Keratinocyte (primary cell): Measurements from ENCODE around the gene EP300. TPM values are rescaled to one million over a fixed set of nuclear protein-coding genes. Genes with fewer than 3 reads are reported as not detected.

Experiments
- DNase-seq: peaks from one replicate; pipeline ENCODE4 v3.0.0-alpha.2; 2011; ENCODE audit warnings: low read depth, missing footprints, low spot score
- FAIRE-seq: peaks from 2 replicates; lab custom pipeline; 2011; peaks lifted over from hg19 to GRCh38; lab: Jason Lieb, UNC
- H2AFZ ChIP-seq: 2 replicates; pipeline ENCODE4 v1.6.0; 2012; ENCODE audit warnings: low read length, control low read depth, inconsistent platforms; ENCODE audit not compliant: control insufficient read depth
- H3K27ac ChIP-seq: 2 replicates; pipeline ENCODE4 v1.5.1; 2011; ENCODE audit warnings: low read length; ENCODE audit not compliant: control insufficient read depth, insufficient read depth
- H3K27me3 ChIP-seq: 3 replicates; pipeline ENCODE4 v1.6.0; 2011; ENCODE audit warnings: low read length; ENCODE audit not compliant: control insufficient read depth, insufficient read depth; ENCODE audit errors: extremely low read depth
- H3K36me3 ChIP-seq, 2 experiments: 2 replicates in 1 of 2; 3 replicates in 1 of 2; pipeline ENCODE4 v1.5.1; 2011; ENCODE audit warnings: low read length in 2 of 2, mild to moderate bottlenecking in 1 of 2; ENCODE audit not compliant: control insufficient read depth in 2 of 2, insufficient read depth in 2 of 2; ENCODE audit errors: extremely low read depth in 1 of 2
- H3K4me1 ChIP-seq: 3 replicates; pipeline ENCODE4 v1.5.1; 2011; ENCODE audit warnings: low read length; ENCODE audit not compliant: control insufficient read depth, insufficient read depth; ENCODE audit errors: extremely low read depth
- H3K4me2 ChIP-seq: 3 replicates; pipeline ENCODE4 v1.6.0; 2011; ENCODE audit warnings: low read depth, low read length; ENCODE audit not compliant: control insufficient read depth, insufficient read depth; ENCODE audit errors: extremely low read depth
- H3K4me3 ChIP-seq, 3 experiments: fragments of 200-600 bp in 1 of 3; sonication (generic) in 1 of 3; 2 replicates in 2 of 3; 3 replicates in 1 of 3; pipeline ENCODE4 v1.5.1; 2011 to 2016; ENCODE audit warnings: low read length in 3 of 3, mild to moderate bottlenecking in 3 of 3, control low read depth in 2 of 3, inconsistent platforms in 1 of 3, low read depth in 1 of 3, mixed read lengths in 1 of 3, mixed run types in 1 of 3, moderate library complexity in 1 of 3; ENCODE audit not compliant: control insufficient read depth in 2 of 3, insufficient read depth in 2 of 3; ENCODE audit errors: extremely low read depth in 1 of 3
- H3K79me2 ChIP-seq: 2 replicates; pipeline ENCODE4 v1.6.0; 2012; ENCODE audit warnings: low read length; ENCODE audit not compliant: control insufficient read depth, insufficient read depth
- H3K9ac ChIP-seq: 3 replicates; pipeline ENCODE4 v1.6.0; 2011; ENCODE audit warnings: low read length; ENCODE audit not compliant: control insufficient read depth, insufficient read depth; ENCODE audit errors: extremely low read depth
- H3K9me1 ChIP-seq: 3 replicates; pipeline ENCODE4 v1.6.0; 2011; ENCODE audit warnings: low read length; ENCODE audit not compliant: control insufficient read depth, insufficient read depth; ENCODE audit errors: extremely low read depth
- H3K9me3 ChIP-seq: 2 replicates; pipeline ENCODE4 v1.5.1; 2012; ENCODE audit warnings: low read depth, low read length; ENCODE audit not compliant: control insufficient read depth
- H4K20me1 ChIP-seq: 3 replicates; pipeline ENCODE4 v1.6.0; 2011; ENCODE audit warnings: low read length; ENCODE audit not compliant: control insufficient read depth, insufficient read depth; ENCODE audit errors: extremely low read depth
- CTCF ChIP-seq, 3 experiments: IDR thresholded peaks in 1 of 3; conservative IDR thresholded peaks in 1 of 3; optimal IDR thresholded peaks in 1 of 3; 2 replicates in 2 of 3; 3 replicates in 1 of 3; pipeline versions ENCODE3 to v1.5.1; 2011; ENCODE audit warnings: low read length in 3 of 3, mild to moderate bottlenecking in 3 of 3, moderate library complexity in 2 of 3, control low read depth in 1 of 3, inconsistent platforms in 1 of 3; ENCODE audit not compliant: insufficient read depth in 2 of 3; ENCODE audit errors: extremely low read depth in 1 of 3
- EZH2 ChIP-seq: IDR thresholded peaks from one replicate; pipeline ENCODE4 v1.6.1; 2012; ENCODE audit warnings: inconsistent platforms, mild to moderate bottlenecking, low read length, moderate library complexity
- dilution Hi-C: fragments of 300-500 bp; cut with MboI; formaldehyde crosslinking; loops from one replicate; pipeline ENCODE4 v1.7.0; 2020; ENCODE audit warnings: low sequenced_read_pairs; ENCODE audit not compliant: extremely low pct_ligation_motif_present
- polyA plus RNA-seq, 5 experiments: library from polyadenylated mRNA; depleted of rRNA in 3 of 5; stranded (reverse) in 3 of 5; stranded (forward) in 1 of 5; unstranded in 1 of 5; fragments of >200 nt; gene quantifications; 1 replicate in 1 of 5; 2 replicates in 3 of 5; 3 replicates in 1 of 5; pipeline versions ENCODE4 v1.2.1 to v1.2.3, GENCODE V29; 2011 to 2012; ENCODE audit warnings: missing spikeins in 2 of 5, low read depth in 1 of 5, low replicate concordance in 1 of 5

Gene EP300
- polyA plus RNA-seq, 1 donor (not counting 4 experiments of a cell fraction or from before 2014, with no cell fraction given): 10.5 TPM

GRCh38 chr22:41181349-41182241, 89.2 kb downstream of the EP300 start:
- peak overlapping the region; percentile 52 for H3K27ac ChIP-seq
- no peak overlapping the region for H2AFZ ChIP-seq
- H3K4me2 ChIP-seq: peak overlapping the region; percentile 89
- dilution Hi-C loops: no loop called here
- peaks cover 17 to 25% of the 10 kb centered on the region in 2 experiments for H3K36me3 ChIP-seq
- H3K9ac ChIP-seq: no peak overlapping the region
- TF ChIP-seq EZH2: no peak
- no peak for TF ChIP-seq CTCF (optimal IDR thresholded peaks at IDR 0.05 in 1 of 3, IDR thresholded peaks at IDR 0.05 in 1 of 3, conservative IDR thresholded peaks at IDR 0.05 in 1 of 3; ENCODE audit: extremely low read depth in 1 of 3, insufficient read depth in 2 of 3, low read length in 3 of 3)
- H3K4me3 ChIP-seq: peak overlapping the region in 2 of 3 experiments; percentile 14 to 45
- H3K27me3 ChIP-seq: no peaks in the 10 kb centered on the region
- H3K79me2 ChIP-seq: no peaks in the 10 kb centered on the region
- no peaks in the 10 kb centered on the region for H4K20me1 ChIP-seq
- peaks cover 12% of the 10 kb centered on the region for H3K4me1 ChIP-seq
- no peaks in the 10 kb centered on the region for H3K9me3 ChIP-seq
- no peak for DNase-seq
- peak; percentile 80 for FAIRE-seq
- no peaks in the 10 kb centered on the region for H3K9me1 ChIP-seq

- Histone ChIP-seq H3K4me2 (no peak overlapping the region), H3K4me1 (peaks cover 12% of the 10 kb centered on the region), H3K4me3 (no peak overlapping the region), H3K79me2 (no peaks in the 10 kb centered on the region), H3K27ac (no peak overlapping the region), H3K9ac (no peak overlapping the region), H3K9me1 (no peaks in the 10 kb centered on the region), H3K9me3 (no peaks in the 10 kb centered on the region), H4K20me1 (no peaks in the 10 kb centered on the region), H3K36me3 (no peaks in the 10 kb centered on the region), H2AFZ (no peak overlapping the region), H3K27me3 (no peaks in the 10 kb centered on the region)
- DNase-seq (no peak), FAIRE-seq (no peak)
- TF ChIP-seq CTCF (optimal IDR thresholded peaks at IDR 0.05 in 1 of 3, IDR thresholded peaks at IDR 0.05 in 1 of 3, conservative IDR thresholded peaks at IDR 0.05 in 1 of 3; ENCODE audit: extremely low read depth in 1 of 3, insufficient read depth in 2 of 3, low read length in 3 of 3) (no peak), EZH2 (no peak)
- dilution Hi-C loops: no loop called here
Observed at GRCh38 chr22:41184679-41185078, 92.3 kb downstream of the EP300 start.
